GM21367 (cell line): Measurements from ENCODE around the gene MTRFR.

Experiments
- ATAC-seq: cut with Tn5 transposase; IDR thresholded peaks from one replicate; pipeline ENCODE4 v1.9.1; 2021; ENCODE audit not compliant: unreplicated experiment

MTRFR gene

GRCh38 chr12:123269896-123270213, 36.6 kb downstream of the MTRFR start:
- no peak for ATAC-seq

- peak; percentile 9 for ATAC-seq
These were observed 37.2 kb downstream of the MTRFR start for GRCh38 chr12:123270214-123271000.

- peak; percentile 43 for ATAC-seq
These were observed 37.9 kb downstream of the MTRFR start for GRCh38 chr12:123271001-123271668.

- no peak for ATAC-seq
These were observed 39.9 kb downstream of the MTRFR start for GRCh38 chr12:123273166-123273565.

- ATAC-seq = peak; percentile 69
These were observed 44.9 kb downstream of the MTRFR start for GRCh38 chr12:123278101-123278627.

GRCh38 chr12:123280971-123281370, 47.7 kb downstream of the MTRFR start:
- ATAC-seq = no peak

GRCh38 chr12:123282111-123282510, 48.9 kb downstream of the MTRFR start:
- no peak for ATAC-seq

GRCh38 chr12:123283461-123283860, 50.2 kb downstream of the MTRFR start:
- no peak for ATAC-seq

GRCh38 chr12:123284669-123285068, 51.4 kb downstream of the MTRFR start:
- no peak for ATAC-seq

- ATAC-seq = no peak
These were observed 53.6 kb downstream of the MTRFR start for GRCh38 chr12:123286652-123287373.

GRCh38 chr12:123288751-123289346, 55.6 kb downstream of the MTRFR start:
- no peak for ATAC-seq

- no peak for ATAC-seq
These were observed 56.7 kb downstream of the MTRFR start for GRCh38 chr12:123289911-123290310.

- no peak for ATAC-seq
These were observed 60.0 kb downstream of the MTRFR start for GRCh38 chr12:123293178-123293760.

GRCh38 chr12:123305136-123305535, 71.9 kb downstream of the MTRFR start:
- ATAC-seq = no peak

GRCh38 chr12:123306200-123306599, 73.0 kb downstream of the MTRFR start:
- ATAC-seq = no peak
